Activated CD4-positive, alpha-beta T cell treated with anti-CD3 and anti-CD28 coated beads, Interleukin-10, Interleukin-2, amounts not matched to agents 100 ng/mL and 50 ng/mL, durations not matched to agents 16 hours and 8 hours (primary cell): ENCODE data around the gene RGS7.
"Not testable (repeated sequence)": the region's sequence is repeated elsewhere in the genome, so short reads cannot be mapped to it uniquely, and the experiment has no call there.

Experiments used
- DNase-seq: peaks from one replicate; pipeline ENCODE4 v3.0.0-alpha.2; 2020

The RGS7 gene

GRCh38 chr1:240888787-240889048 is 468.3 kb downstream of the RGS7 start:
- DNase-seq: no peak

GRCh38 chr1:240888039-240888786 is 468.8 kb downstream of the RGS7 start:
- DNase-seq: peak; percentile 36

- DNase-seq: no peak
These were observed 473.5 kb downstream of the RGS7 start for GRCh38 chr1:240883490-240883889.

- not testable (repeated sequence) for DNase-seq
These were observed 474.2 kb downstream of the RGS7 start for GRCh38 chr1:240882656-240883308.

- no peak for DNase-seq
These were observed 478.4 kb downstream of the RGS7 start for GRCh38 chr1:240878631-240879030.

GRCh38 chr1:240877605-240878004 is 479.4 kb downstream of the RGS7 start:
- DNase-seq: no peak

GRCh38 chr1:240876071-240876470 is 480.9 kb downstream of the RGS7 start:
- no peak for DNase-seq

- DNase-seq: no peak
These were observed 487.9 kb downstream of the RGS7 start for GRCh38 chr1:240869071-240869470.

GRCh38 chr1:240866724-240867123 is 490.3 kb downstream of the RGS7 start:
- no peak for DNase-seq

GRCh38 chr1:240860023-240860422 is 497.0 kb downstream of the RGS7 start:
- no peak for DNase-seq

- no peak for DNase-seq
These were observed 502.6 kb downstream of the RGS7 start for GRCh38 chr1:240854367-240854766.

GRCh38 chr1:240847325-240847724 is 509.7 kb downstream of the RGS7 start:
- no peak for DNase-seq

- no peak for DNase-seq
These were observed 512.5 kb downstream of the RGS7 start for GRCh38 chr1:240844486-240844885.

GRCh38 chr1:240843798-240844197 is 513.2 kb downstream of the RGS7 start:
- no peak for DNase-seq

GRCh38 chr1:240836271-240836670 is 520.7 kb downstream of the RGS7 start:
- no peak for DNase-seq

- no peak for DNase-seq
These were observed 521.7 kb downstream of the RGS7 start for GRCh38 chr1:240835291-240835690.

GRCh38 chr1:240833075-240833474 is 523.9 kb downstream of the RGS7 start:
- no peak for DNase-seq

GRCh38 chr1:240831922-240832321 is 525.1 kb downstream of the RGS7 start:
- DNase-seq: no peak

- DNase-seq: no peak
These were observed 525.8 kb downstream of the RGS7 start for GRCh38 chr1:240831191-240831631.

GRCh38 chr1:240829487-240829886 is 527.5 kb downstream of the RGS7 start:
- no peak for DNase-seq

GRCh38 chr1:240827786-240828185 is 529.2 kb downstream of the RGS7 start:
- no peak for DNase-seq

GRCh38 chr1:240824238-240824637 is 532.8 kb downstream of the RGS7 start:
- no peak for DNase-seq

- DNase-seq: no peak
These were observed 533.6 kb downstream of the RGS7 start for GRCh38 chr1:240823357-240823756.

- no peak for DNase-seq
These were observed 535.1 kb downstream of the RGS7 start for GRCh38 chr1:240821925-240822324.

GRCh38 chr1:240820816-240821215 is 536.2 kb downstream of the RGS7 start:
- DNase-seq: no peak
